SJCRH30 (cell line): ENCODE results near the gene HMGN4. TPM values are rescaled to one million over a fixed set of nuclear protein-coding genes. Genes with fewer than 3 reads are reported as not detected.

Source experiments
- DNase-seq, 2 experiments: peaks; one replicate each; pipeline ENCODE4 v3.0.0-alpha.2; 2015 to 2020
- H3K27ac ChIP-seq: fragments of 250-450 bp; sonication (Bioruptor Pico); 2 replicates; pipeline ENCODE4 v1.5.1; 2020; ENCODE audit warnings: mild to moderate bottlenecking, moderate library complexity
- H3K27me3 ChIP-seq: fragments of 250-450 bp; sonication (Bioruptor Pico); 2 replicates; pipeline ENCODE4 v1.5.1; 2020; ENCODE audit warnings: mild to moderate bottlenecking, moderate library complexity
- H3K36me3 ChIP-seq: fragments of 250-450 bp; sonication (Bioruptor Pico); 2 replicates; pipeline ENCODE4 v1.5.1; 2020; ENCODE audit warnings: mild to moderate bottlenecking, moderate library complexity
- H3K4me1 ChIP-seq: fragments of 250-450 bp; sonication (Bioruptor Pico); 2 replicates; pipeline ENCODE4 v1.5.1; 2020; ENCODE audit warnings: mild to moderate bottlenecking, moderate library complexity
- H3K4me3 ChIP-seq: fragments of 250-450 bp; sonication (Bioruptor Pico); 2 replicates; pipeline ENCODE4 v1.5.1; 2020; ENCODE audit warnings: mild to moderate bottlenecking, moderate library complexity
- H3K9me3 ChIP-seq: fragments of 250-450 bp; sonication (Bioruptor Pico); replicated peaks from 2 replicates; pipeline ENCODE4 v1.5.1; 2020; ENCODE audit warnings: mild to moderate bottlenecking, moderate library complexity
- total RNA-seq: library from RNA; depleted of rRNA; stranded (reverse); fragments of >200 nt; shearing (Covaris generic); gene quantifications from 2 replicates; pipeline ENCODE4 v1.2.3, GENCODE V29; 2014; rRNA removed

Gene HMGN4
- total RNA-seq, 1 experiment from 2014 or later: 53.8 TPM

- Histone ChIP-seq H3K36me3 (peaks cover 17% of the 10 kb centered on the region), H3K27me3 (no peaks in the 10 kb centered on the region), H3K4me3 (peak overlapping the region; percentile 82), H3K27ac (peak overlapping the region; percentile 72), H3K9me3 (no peaks in the 10 kb centered on the region), H3K4me1 (no peaks in the 10 kb centered on the region)
- peak; percentile 90 to 95 for DNase-seq
These were observed 57.6 kb downstream of the HMGN4 start for GRCh38 chr6:26595669-26596269.

Other genes with a start within 250 kb of the HMGN4 start
- 0.77 and 0.79 TPM in 2 replicates for gene BTN3A2, start 173.2 kb upstream of the HMGN4 start, total RNA-seq
- 8.5 and 11.4 TPM in 2 replicates for gene BTN2A2, start 155.3 kb upstream of the HMGN4 start, total RNA-seq
- gene BTN3A1, start 136.1 kb upstream of the HMGN4 start, total RNA-seq: 0.51 and 0.81 TPM in 2 replicates
- gene BTN3A3, start 97.9 kb upstream of the HMGN4 start, total RNA-seq: 0.33 and 0.55 TPM in 2 replicates
- 16.9 and 17.2 TPM in 2 replicates for gene BTN2A1, start 80.4 kb upstream of the HMGN4 start, total RNA-seq
- gene BTN1A1, start 38.1 kb upstream of the HMGN4 start, total RNA-seq: 0.04 TPM in 1 of 2 replicates, not detected in the other
- 26.6 and 30.7 TPM in 2 replicates for gene ABT1, start 58.6 kb downstream of the HMGN4 start, total RNA-seq
- gene ZNF322, start 121.4 kb downstream of the HMGN4 start, total RNA-seq: 28.3 and 31.2 TPM in 2 replicates